Gastroesophageal sphincter (tissue), 4 donors: ENCODE results near the gene TREM2. TPM values are rescaled to one million over a fixed set of nuclear protein-coding genes. Genes with fewer than 3 reads are reported as not detected.
"Not testable (repeated sequence)": the region's sequence is repeated elsewhere in the genome, so short reads cannot be mapped to it uniquely, and the experiment has no call there.

Source experiments
- ATAC-seq: fragments of 150-250 bp; one replicate; pipeline ENCODE4 v1.9.1; 2016; ENCODE audit warnings: mild to moderate bottlenecking, moderate library complexity
- H3K27ac ChIP-seq, 4 donors: fragments of 200-600 bp; sonication (generic) in 3 of 4; 1 replicate in 3 of 4; 2 replicates in 1 of 4; pipeline ENCODE4 v1.5.1; 2016 to 2019
- H3K27me3 ChIP-seq: fragments of 200-600 bp; sonication (generic); one replicate; pipeline ENCODE4 v1.5.1; 2019
- H3K36me3 ChIP-seq, 2 donors: fragments of 200-600 bp; sonication (generic); one replicate each; pipeline ENCODE4 v1.5.1; 2019; ENCODE audit warnings: control low read depth in 1 of 2
- H3K4me1 ChIP-seq, 3 donors: fragments of 200-600 bp; sonication (generic); 1 replicate in 2 of 3; 2 replicates in 1 of 3; pipeline ENCODE4 v1.5.1; 2016 to 2019; ENCODE audit warnings: control low read depth in 2 of 3
- H3K4me3 ChIP-seq, 2 donors: fragments of 200-600 bp; sonication (generic); one replicate each; pipeline ENCODE4 v1.5.1; 2019; ENCODE audit warnings: mild to moderate bottlenecking in 1 of 2, moderate library complexity in 1 of 2
- H3K9me3 ChIP-seq, 3 donors: fragments of 200-600 bp; sonication (generic); one replicate each; pipeline ENCODE4 v1.5.1; 2017 to 2019; ENCODE audit warnings: control low read depth in 2 of 3
- EP300 ChIP-seq: sonication (generic); formaldehyde crosslinking; IDR thresholded peaks from one replicate; pipeline ENCODE4 v1.6.1; 2017; ENCODE audit warnings: antibody characterized with exemption, mild to moderate bottlenecking
- POLR2A ChIP-seq, 2 donors: fragments of 450-650 bp; IDR thresholded peaks; one replicate each; pipeline ENCODE4 v1.6.1; 2017; ENCODE audit warnings: antibody characterized with exemption in 2 of 2, mild to moderate bottlenecking in 2 of 2, moderate library complexity in 1 of 2
- POLR2AphosphoS5 ChIP-seq: sonication (generic); formaldehyde crosslinking; IDR thresholded peaks from one replicate; pipeline ENCODE4 v1.6.1; 2017; ENCODE audit warnings: antibody characterized with exemption
- WGBS, 2 donors: methylation state at CpG; one replicate each; pipeline ENCODE4 v1.1.5; 2018; ENCODE audit warnings: low coverage in 1 of 2; 5-methylcytosine and 5-hydroxymethylcytosine counted together
- total RNA-seq, 4 donors: library from RNA; depleted of rRNA; stranded (reverse); fragments of >200 nt; gene quantifications; one replicate each; pipeline ENCODE4 v1.1.0, GENCODE V29; 2016
- TF ChIP-seq, protein P1 (sequence below), 4 experiments: fragments of 200-600 bp in 2 of 4; fragments of 450-650 bp in 2 of 4; sonication (generic) in 1 of 4; IDR thresholded peaks; one replicate each; pipeline ENCODE4 v1.5.1; 2017 to 2019; ENCODE audit warnings: antibody characterized with exemption in 4 of 4, mild to moderate bottlenecking in 2 of 4, moderate library complexity in 2 of 4

TREM2 gene
- total RNA-seq, 4 donors from 2014 or later, result 0.42 to 1.7 (median 0.54) TPM; not detected in 1

DNA sequence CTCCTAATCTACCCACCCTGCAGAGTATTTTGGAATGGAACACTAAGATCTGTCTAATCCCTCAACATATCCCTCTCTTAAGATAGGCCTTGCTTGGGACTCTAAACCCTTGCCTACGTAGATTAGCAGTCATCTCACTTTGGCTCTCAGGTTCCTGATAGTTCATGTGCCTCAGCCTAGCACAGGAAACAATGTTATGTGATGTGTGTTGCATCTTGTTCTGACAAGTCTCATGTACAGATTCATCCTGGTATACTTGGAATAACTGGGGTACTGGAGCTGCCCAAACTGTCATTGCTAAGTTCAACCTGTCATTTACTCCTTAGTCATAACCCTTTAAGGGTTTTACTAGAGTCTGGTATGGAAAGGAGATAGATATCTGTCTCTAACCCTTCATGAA lies 42.9 kb downstream of the TREM2 start:
- no peaks in the 10 kb centered on the region for H3K4me1 ChIP-seq
- ATAC-seq, result no peak
- H3K36me3 ChIP-seq, result peaks cover 0 to 15% of the 10 kb centered on the region in 2 donors
- whole genome bisulfite sequencing, 2 donors, result 90 to 100% methylated on average over 1 of the region's 1 CpG
- no peak overlapping the region for H3K27ac ChIP-seq
- no peak for TF ChIP-seq EP300
- no peak for TF ChIP-seq POLR2AphosphoS5
- no peak for TF ChIP-seq POLR2A (IDR thresholded peaks at IDR 0.05)
- TF ChIP-seq, protein P1, sequence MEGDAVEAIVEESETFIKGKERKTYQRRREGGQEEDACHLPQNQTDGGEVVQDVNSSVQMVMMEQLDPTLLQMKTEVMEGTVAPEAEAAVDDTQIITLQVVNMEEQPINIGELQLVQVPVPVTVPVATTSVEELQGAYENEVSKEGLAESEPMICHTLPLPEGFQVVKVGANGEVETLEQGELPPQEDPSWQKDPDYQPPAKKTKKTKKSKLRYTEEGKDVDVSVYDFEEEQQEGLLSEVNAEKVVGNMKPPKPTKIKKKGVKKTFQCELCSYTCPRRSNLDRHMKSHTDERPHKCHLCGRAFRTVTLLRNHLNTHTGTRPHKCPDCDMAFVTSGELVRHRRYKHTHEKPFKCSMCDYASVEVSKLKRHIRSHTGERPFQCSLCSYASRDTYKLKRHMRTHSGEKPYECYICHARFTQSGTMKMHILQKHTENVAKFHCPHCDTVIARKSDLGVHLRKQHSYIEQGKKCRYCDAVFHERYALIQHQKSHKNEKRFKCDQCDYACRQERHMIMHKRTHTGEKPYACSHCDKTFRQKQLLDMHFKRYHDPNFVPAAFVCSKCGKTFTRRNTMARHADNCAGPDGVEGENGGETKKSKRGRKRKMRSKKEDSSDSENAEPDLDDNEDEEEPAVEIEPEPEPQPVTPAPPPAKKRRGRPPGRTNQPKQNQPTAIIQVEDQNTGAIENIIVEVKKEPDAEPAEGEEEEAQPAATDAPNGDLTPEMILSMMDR (IDR thresholded peaks at IDR 0.05), result no peak
- H3K27me3 ChIP-seq, result no peaks in the 10 kb centered on the region
- H3K4me3 ChIP-seq, result no peak overlapping the region
- no peaks in the 10 kb centered on the region for H3K9me3 ChIP-seq

- 71 to 100% methylated on average over 1 of the region's 1 CpG for WGBS, 2 donors
- no peaks in the 10 kb centered on the region for H3K9me3 ChIP-seq
- H3K27ac ChIP-seq, result no peak overlapping the region
- no peaks in the 10 kb centered on the region for H3K27me3 ChIP-seq
- no peak overlapping the region for H3K4me3 ChIP-seq
- H3K4me1 ChIP-seq, result no peaks in the 10 kb centered on the region
- H3K36me3 ChIP-seq, result peaks cover 0 to 15% of the 10 kb centered on the region in 2 donors
- no peak for TF ChIP-seq POLR2AphosphoS5
- no peak for TF ChIP-seq POLR2A (IDR thresholded peaks at IDR 0.05)
- TF ChIP-seq, protein P1 (IDR thresholded peaks at IDR 0.05), result no peak
- TF ChIP-seq EP300, result no peak
- ATAC-seq, result no peak
Observed at GRCh38 chr6:41119508-41119907, 43.4 kb downstream of the TREM2 start.

DNA sequence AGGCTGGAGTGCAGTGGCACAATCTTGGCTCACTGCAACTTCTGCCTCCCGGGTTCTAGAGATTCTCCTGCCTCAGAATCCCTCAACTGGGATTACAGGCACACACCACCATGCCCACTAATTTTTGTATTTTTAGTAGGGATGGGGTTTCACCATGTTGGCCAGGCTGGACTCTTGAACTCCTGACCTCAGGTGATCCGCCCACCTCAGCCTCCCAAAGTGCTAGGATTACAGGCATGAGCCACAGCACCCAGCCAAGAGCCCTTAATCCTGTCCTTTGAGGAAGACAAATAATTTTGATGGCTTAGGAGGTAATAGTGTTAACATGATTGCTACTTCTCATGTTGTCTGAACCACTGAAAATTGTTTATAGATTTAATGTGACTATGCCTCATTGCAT lies 47.9 kb downstream of the TREM2 start:
- not testable (repeated sequence) for H3K27me3 ChIP-seq, ATAC-seq, H3K27ac ChIP-seq, H3K36me3 ChIP-seq, H3K4me3 ChIP-seq, H3K9me3 ChIP-seq, H3K4me1 ChIP-seq
- WGBS, 2 donors, result 50 to 100% methylated on average over 1 of the region's 2 CpGs

- H3K27me3 ChIP-seq, result no peaks in the 10 kb centered on the region
- 71 to 94% methylated on average over 1 to 2 of the region's 3 CpGs for WGBS, 2 donors
- no peak for ATAC-seq
- no peak overlapping the region for H3K4me3 ChIP-seq
- no peaks in the 10 kb centered on the region for H3K9me3 ChIP-seq
- H3K4me1 ChIP-seq, result no peaks in the 10 kb centered on the region
- TF ChIP-seq EP300 (no peak), POLR2A (IDR thresholded peaks at IDR 0.05) (no peak), POLR2AphosphoS5 (no peak)
- TF ChIP-seq, protein P1 (IDR thresholded peaks at IDR 0.05), result no peak
- no peak overlapping the region for H3K27ac ChIP-seq
- peaks cover 0 to 11% of the 10 kb centered on the region in 2 donors for H3K36me3 ChIP-seq
Observed at GRCh38 chr6:41111017-41111416, 51.9 kb downstream of the TREM2 start.

Other genes starting within 250 kb of the TREM2 start
- 1 to 10 TPM in 1 of 4 donors, under 1 TPM in 3; 0.07 to 1.2 (median 0.37) TPM for gene UNC5CL, start 123.9 kb downstream of the TREM2 start, total RNA-seq
- gene TSPO2, start 120.6 kb downstream of the TREM2 start, total RNA-seq, result not detected
- 1 to 10 TPM in 1 of 4 donors, under 1 TPM in 3; 0.37 to 1.8 (median 0.72) TPM for gene APOBEC2, start 109.9 kb downstream of the TREM2 start, total RNA-seq
- gene OARD1, start 90.8 kb downstream of the TREM2 start, total RNA-seq, result 10 to 100 TPM in 3 of 4 donors, 1 to 10 TPM in 1; 9.2 to 23.8 (median 13.7) TPM
- gene NFYA, start 90.1 kb downstream of the TREM2 start, total RNA-seq, result 10 to 100 TPM in 3 of 4 donors, 1 to 10 TPM in 1; 6.6 to 17.7 (median 12.1) TPM
- gene TREML1, start 8.8 kb downstream of the TREM2 start, total RNA-seq, result not detected
- gene TREML2, start 38.0 kb upstream of the TREM2 start, total RNA-seq, result under 1 TPM in 1 of 4 donors, not detected in 3; 0.27 TPM
- not detected for gene TREML4, start 65.2 kb upstream of the TREM2 start, total RNA-seq
- 1 to 10 TPM in 1 of 4 donors, under 1 TPM in 1, not detected in 2; 0.25 to 5.5 TPM for gene TREM1, start 123.6 kb upstream of the TREM2 start, total RNA-seq
- not detected for gene NCR2, start 172.5 kb upstream of the TREM2 start, total RNA-seq